A549 (cell line): ENCODE data around the gene SLC6A19. TPM values are rescaled to one million over a fixed set of nuclear protein-coding genes. Genes with fewer than 3 reads are reported as not detected.

Experiments
- ATAC-seq, 2 experiments: fragments of 200-7000 bp in 1 of 2; fragments of >200 bp in 1 of 2; cut with Nextera tagmentation in 1 of 2; cut with Tn5 transposase in 1 of 2; 3 replicates each; pipeline versions ENCODE4 v1.8.0 to v1.9.1; 2018 to 2020; ENCODE audit warnings: mild to moderate bottlenecking in 1 of 2, moderate library complexity in 1 of 2
- CTCF ChIA-PET: fragments of 300-600 bp; sonication (Branson Sonifier 250); formaldehyde crosslinking; extraction: SDS; loops from one replicate; lab custom pipeline; 2021; ENCODE audit warnings: antibody characterized with exemption, inconsistent platforms; lab: Yijun Ruan, JAX
- POLR2A ChIA-PET: fragments of 350-600 bp; formaldehyde crosslinking; extraction: SDS; loops from one replicate; lab custom pipeline; 2021; ENCODE audit warnings: antibody characterized with exemption, inconsistent platforms; lab: Yijun Ruan, JAX
- DNase-seq, 2 experiments: peaks; one replicate each; pipeline versions ENCODE4 v3.0.0 to v3.0.0-alpha.2; 2011 to 2016; ENCODE audit warnings: low read depth in 1 of 2, low spot score in 1 of 2
- FAIRE-seq: peaks from 2 replicates; lab custom pipeline; 2011; peaks lifted over from hg19 to GRCh38; lab: Jason Lieb, UNC
- H3K27ac ChIP-seq, 2 experiments: fragments of >200 bp; sonication (Bioruptor Twin); formaldehyde crosslinking; 3 replicates each; pipeline ENCODE4 v1.5.1; 2016 to 2017
- H3K4me1 ChIP-seq: fragments of >200 bp; sonication (Bioruptor Twin); formaldehyde crosslinking; 3 replicates; pipeline ENCODE4 v1.6.1; 2016
- H3K4me2 ChIP-seq: fragments of >200 bp; sonication (Bioruptor Twin); formaldehyde crosslinking; 3 replicates; pipeline ENCODE4 v1.6.1; 2016
- H3K4me3 ChIP-seq: fragments of >200 bp; sonication (Bioruptor Twin); formaldehyde crosslinking; 3 replicates; pipeline ENCODE4 v1.5.1; 2016
- H3K9me3 ChIP-seq: fragments of >200 bp; sonication (Bioruptor Twin); formaldehyde crosslinking; 3 replicates; pipeline ENCODE4 v1.6.1; 2016
- CBX2 ChIP-seq: fragments of 200-600 bp; sonication (generic); IDR thresholded peaks from 2 replicates; pipeline ENCODE4 v1.6.1; 2016; ENCODE audit warnings: low read depth, mild to moderate bottlenecking, borderline replicate concordance
- CHD4 ChIP-seq: fragments of 200-600 bp; sonication (generic); IDR thresholded peaks from 2 replicates; pipeline ENCODE4 v1.6.1; 2016; ENCODE audit warnings: antibody characterized with exemption, mild to moderate bottlenecking, borderline replicate concordance
- EHMT2 ChIP-seq: fragments of 200-600 bp; sonication (generic); IDR thresholded peaks from 2 replicates; pipeline ENCODE4 v1.6.1; 2016; ENCODE audit warnings: antibody characterized with exemption, low read depth, mild to moderate bottlenecking, moderate library complexity
- EP300 ChIP-seq, 2 experiments: fragments of >200 bp; sonication (Bioruptor Twin); formaldehyde crosslinking; IDR thresholded peaks; 2 replicates in 1 of 2; 3 replicates in 1 of 2; pipeline ENCODE4 v1.6.1; 2016 to 2017
- ESRRA ChIP-seq: fragments of 150-350 bp; IDR thresholded peaks from 2 replicates; pipeline ENCODE4 v1.6.1; 2014; ENCODE audit warnings: mild to moderate bottlenecking, low read length, borderline replicate concordance
- FOSB ChIP-seq: fragments of 250-450 bp; sonication (Bioruptor Pico); IDR thresholded peaks from 2 replicates; pipeline ENCODE4 v1.5.0; 2020; ENCODE audit warnings: mild to moderate bottlenecking, moderate library complexity
- FOXS1 ChIP-seq: fragments of 250-450 bp; sonication (Bioruptor Pico); IDR thresholded peaks from 2 replicates; pipeline ENCODE4 v1.5.0; 2020; ENCODE audit warnings: mild to moderate bottlenecking, moderate library complexity
- GATA3 ChIP-seq: IDR thresholded peaks from 2 replicates; pipeline ENCODE4 v1.6.1; 2012; ENCODE audit warnings: borderline replicate concordance
- HOXA7 ChIP-seq: fragments of 250-450 bp; sonication (Bioruptor Pico); IDR thresholded peaks from 2 replicates; pipeline ENCODE4 v1.5.0; 2020; ENCODE audit warnings: mild to moderate bottlenecking, moderate library complexity
- HOXB5 ChIP-seq: fragments of 250-450 bp; sonication (Bioruptor Pico); IDR thresholded peaks from 2 replicates; pipeline ENCODE4 v1.5.0; 2020; ENCODE audit warnings: mild to moderate bottlenecking, moderate library complexity
- KDM1A ChIP-seq: fragments of 200-600 bp; sonication (generic); IDR thresholded peaks from 2 replicates; pipeline ENCODE4 v1.6.1; 2016; ENCODE audit warnings: low read depth, mild to moderate bottlenecking
- MAFK ChIP-seq: fragments of 450-650 bp; IDR thresholded peaks from 2 replicates; pipeline ENCODE4 v1.6.1; 2014; ENCODE audit not compliant: partially characterized antibody
- NFE2L2 ChIP-seq: fragments of 150-350 bp; conservative IDR thresholded peaks from 2 replicates; pipeline ENCODE4 v1.6.1; 2014; ENCODE audit warnings: low read length
- NPAS2 ChIP-seq: fragments of 250-450 bp; sonication (Bioruptor Pico); IDR thresholded peaks from 2 replicates; pipeline ENCODE4 v1.8.0; 2022; ENCODE audit warnings: mild to moderate bottlenecking, moderate library complexity, borderline replicate concordance
- NR3C1 ChIP-seq: fragments of >200 bp; sonication (Bioruptor Twin); formaldehyde crosslinking; IDR thresholded peaks from 3 replicates; pipeline ENCODE4 v1.6.1; 2017
- PHF8 ChIP-seq: fragments of 200-600 bp; sonication (generic); IDR thresholded peaks from 2 replicates; pipeline ENCODE4 v1.6.1; 2016; ENCODE audit warnings: low read depth, mild to moderate bottlenecking, antibody characterized with exemption, moderate library complexity, borderline replicate concordance
- POLR2AphosphoS2 ChIP-seq: conservative IDR thresholded peaks from 2 replicates; pipeline ENCODE4 v1.6.1; 2012; ENCODE audit warnings: low read length, improper control_type of control experiment, inconsistent platforms
- RARB ChIP-seq: fragments of 250-450 bp; sonication (Bioruptor Pico); IDR thresholded peaks from 2 replicates; pipeline ENCODE4 v1.8.0; 2021; ENCODE audit warnings: mild to moderate bottlenecking, moderate library complexity
- RCOR1 ChIP-seq: fragments of 150-350 bp; IDR thresholded peaks from 2 replicates; pipeline ENCODE4 v1.6.1; 2014; ENCODE audit warnings: antibody characterized with exemption, low read length, low read depth
- RNF2 ChIP-seq: fragments of 200-600 bp; sonication (generic); IDR thresholded peaks from 2 replicates; pipeline ENCODE4 v1.6.1; 2016; ENCODE audit warnings: low read depth, mild to moderate bottlenecking, antibody characterized with exemption, moderate library complexity, borderline replicate concordance
- SREBF2 ChIP-seq: fragments of 450-650 bp; IDR thresholded peaks from 2 replicates; pipeline ENCODE4 v1.6.1; 2014; ENCODE audit warnings: mild to moderate bottlenecking, moderate library complexity
- ZC3H11A ChIP-seq: fragments of 450-650 bp; IDR thresholded peaks from 2 replicates; pipeline ENCODE4 v1.6.1; 2014; ENCODE audit warnings: antibody characterized with exemption, mild to moderate bottlenecking
- WGBS: methylation state at CpG from one replicate; pipeline ENCODE4 v1.1.6; 2017; ENCODE audit errors: missing lambda C conversion rate; 5-methylcytosine and 5-hydroxymethylcytosine counted together
- polyA plus RNA-seq, 4 experiments: library from polyadenylated mRNA; depleted of rRNA in 3 of 4; stranded (reverse); fragments of >200 nt; fragmentation: RNase III in 1 of 4; extraction: RNeasy Plus Mini Kit Qiagen cat#74134 plus additional on column Dnase treatment in 1 of 4; gene quantifications; 2 replicates in 3 of 4; 3 replicates in 1 of 4; pipeline ENCODE4 v1.2.3, GENCODE V29; 2011 to 2017
- TF ChIP-seq, protein P1 (sequence below): IDR thresholded peaks from 2 replicates; pipeline ENCODE4 v1.6.1; 2012
- TF ChIP-seq, protein P2 (sequence below): fragments of 200-600 bp; sonication (generic); IDR thresholded peaks from 2 replicates; pipeline ENCODE4 v1.6.1; 2016; ENCODE audit warnings: antibody characterized with exemption, mild to moderate bottlenecking, moderate library complexity
- TF ChIP-seq, protein P3 (sequence below): fragments of 250-450 bp; sonication (Bioruptor Pico); IDR thresholded peaks from 2 replicates; pipeline ENCODE4 v1.5.0; 2020; ENCODE audit warnings: low read depth, mild to moderate bottlenecking, moderate library complexity

SLC6A19 gene
- polyA plus RNA-seq, 2 of the 4 experiments (the other 2 are of a cell fraction), result 0.01 TPM; not detected in 1

DNA sequence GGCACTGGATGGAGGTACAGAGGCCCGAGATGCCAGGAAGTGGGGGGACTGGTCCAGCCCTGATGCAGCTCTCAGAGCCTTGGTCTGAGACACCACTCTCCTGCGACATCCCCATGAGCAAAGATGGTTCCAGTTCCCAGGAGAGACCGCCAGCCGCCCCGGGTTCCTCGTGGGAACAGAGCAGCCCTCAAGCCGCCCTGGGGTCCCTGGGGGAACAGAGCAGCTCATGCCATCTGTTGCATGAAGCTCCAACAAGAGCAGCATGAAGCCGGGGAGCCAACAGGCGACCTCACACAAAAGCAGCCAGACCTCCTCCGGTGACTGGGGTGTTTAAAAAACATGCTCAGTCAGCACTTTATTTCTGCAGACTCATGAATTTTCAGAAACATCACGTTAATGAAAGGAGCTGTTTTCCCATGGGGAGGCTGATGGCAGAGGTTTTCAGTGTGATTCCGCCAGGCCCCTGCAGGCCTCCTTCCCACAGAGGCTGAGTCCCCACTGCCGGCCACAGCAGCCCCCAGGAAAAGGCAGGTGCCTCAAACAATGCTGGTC, 30.0 kb downstream of the SLC6A19 start:
- no peak for ATAC-seq
- no peak overlapping the region for H3K4me3 ChIP-seq
- no peak for FAIRE-seq
- H3K27ac ChIP-seq, result no peak overlapping the region
- no peak for DNase-seq
- H3K4me1 ChIP-seq, result no peaks in the 10 kb centered on the region
- WGBS, result 58% methylated on average over 9 of the region's 13 CpGs
- TF ChIP-seq, protein P1, sequence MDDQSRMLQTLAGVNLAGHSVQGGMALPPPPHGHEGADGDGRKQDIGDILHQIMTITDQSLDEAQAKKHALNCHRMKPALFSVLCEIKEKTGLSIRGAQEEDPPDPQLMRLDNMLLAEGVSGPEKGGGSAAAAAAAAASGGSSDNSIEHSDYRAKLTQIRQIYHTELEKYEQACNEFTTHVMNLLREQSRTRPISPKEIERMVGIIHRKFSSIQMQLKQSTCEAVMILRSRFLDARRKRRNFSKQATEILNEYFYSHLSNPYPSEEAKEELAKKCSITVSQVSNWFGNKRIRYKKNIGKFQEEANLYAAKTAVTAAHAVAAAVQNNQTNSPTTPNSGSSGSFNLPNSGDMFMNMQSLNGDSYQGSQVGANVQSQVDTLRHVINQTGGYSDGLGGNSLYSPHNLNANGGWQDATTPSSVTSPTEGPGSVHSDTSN, result no peak
- TF ChIP-seq HOXA7 (CRISPR knock-in tag) (no peak), EP300 (IDR thresholded peaks at IDR 0.05) (no peak), NPAS2 (CRISPR knock-in tag) (no peak), MAFK (peak; percentile 99), EHMT2 (no peak)
- TF ChIP-seq, all 56 proteins: peak for 1
- POLR2A ChIA-PET, result no interaction called here
- Histone ChIP-seq H3K9me3 (peaks cover 13% of the 10 kb centered on the region; the same call in 2 of the 3 replicates), H3K4me2 (no peak overlapping the region)
- CTCF ChIA-PET, result interaction anchor here (0.9 to 2.2 kb wide), 5 partner anchors 10 to 413 kb away, joined by 3 to 9 read pairs (median 3); no protein-coding TSS in a partner anchor

DNA sequence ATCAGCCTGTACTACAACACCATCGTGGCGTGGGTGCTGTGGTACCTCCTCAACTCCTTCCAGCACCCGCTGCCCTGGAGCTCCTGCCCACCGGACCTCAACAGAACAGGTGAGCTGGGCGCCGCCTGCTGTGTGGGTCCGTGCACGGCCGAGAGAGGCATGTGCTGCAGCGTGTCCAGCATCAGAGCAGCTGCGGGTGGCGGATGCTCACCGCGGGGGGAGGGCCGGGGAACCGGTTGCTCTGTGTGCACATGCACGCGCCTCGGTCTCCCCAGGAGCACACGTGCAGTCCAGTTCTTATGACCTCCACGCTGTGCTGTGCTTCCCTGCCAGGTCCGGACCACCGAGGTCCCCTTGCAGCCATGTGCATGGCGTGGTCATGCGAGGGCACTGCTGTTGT, 31.4 kb downstream of the SLC6A19 start:
- Histone ChIP-seq H3K4me3 (no peak overlapping the region), H3K27ac (no peak overlapping the region), H3K9me3 (peaks cover 16% of the 10 kb centered on the region; the same call in 2 of the 3 replicates), H3K4me1 (no peaks in the 10 kb centered on the region)
- FAIRE-seq (no peak), ATAC-seq (no peak), DNase-seq (no peak)
- 74% methylated on average over 22 of the region's 25 CpGs for WGBS
- CTCF ChIA-PET, result interaction anchor here (0.6 to 1.0 kb wide), 3 partner anchors 65 to 129 kb away, joined by 3 to 4 read pairs (median 3); no protein-coding TSS in a partner anchor
- POLR2A ChIA-PET, result no interaction called here
- TF ChIP-seq KDM1A (no peak), ZC3H11A (no peak), CBX2 (no peak), RARB (CRISPR knock-in tag) (no peak), FOXS1 (no peak), POLR2AphosphoS2 (no peak), RCOR1 (no peak), NFE2L2 (no peak), PHF8 (no peak), RNF2 (no peak), ESRRA (no peak), CHD4 (no peak), GATA3 (no peak), SREBF2 (no peak), FOSB (CRISPR knock-in tag) (no peak), NR3C1 (no peak), HOXB5 (CRISPR knock-in tag) (no peak)
- TF ChIP-seq, protein P2, sequence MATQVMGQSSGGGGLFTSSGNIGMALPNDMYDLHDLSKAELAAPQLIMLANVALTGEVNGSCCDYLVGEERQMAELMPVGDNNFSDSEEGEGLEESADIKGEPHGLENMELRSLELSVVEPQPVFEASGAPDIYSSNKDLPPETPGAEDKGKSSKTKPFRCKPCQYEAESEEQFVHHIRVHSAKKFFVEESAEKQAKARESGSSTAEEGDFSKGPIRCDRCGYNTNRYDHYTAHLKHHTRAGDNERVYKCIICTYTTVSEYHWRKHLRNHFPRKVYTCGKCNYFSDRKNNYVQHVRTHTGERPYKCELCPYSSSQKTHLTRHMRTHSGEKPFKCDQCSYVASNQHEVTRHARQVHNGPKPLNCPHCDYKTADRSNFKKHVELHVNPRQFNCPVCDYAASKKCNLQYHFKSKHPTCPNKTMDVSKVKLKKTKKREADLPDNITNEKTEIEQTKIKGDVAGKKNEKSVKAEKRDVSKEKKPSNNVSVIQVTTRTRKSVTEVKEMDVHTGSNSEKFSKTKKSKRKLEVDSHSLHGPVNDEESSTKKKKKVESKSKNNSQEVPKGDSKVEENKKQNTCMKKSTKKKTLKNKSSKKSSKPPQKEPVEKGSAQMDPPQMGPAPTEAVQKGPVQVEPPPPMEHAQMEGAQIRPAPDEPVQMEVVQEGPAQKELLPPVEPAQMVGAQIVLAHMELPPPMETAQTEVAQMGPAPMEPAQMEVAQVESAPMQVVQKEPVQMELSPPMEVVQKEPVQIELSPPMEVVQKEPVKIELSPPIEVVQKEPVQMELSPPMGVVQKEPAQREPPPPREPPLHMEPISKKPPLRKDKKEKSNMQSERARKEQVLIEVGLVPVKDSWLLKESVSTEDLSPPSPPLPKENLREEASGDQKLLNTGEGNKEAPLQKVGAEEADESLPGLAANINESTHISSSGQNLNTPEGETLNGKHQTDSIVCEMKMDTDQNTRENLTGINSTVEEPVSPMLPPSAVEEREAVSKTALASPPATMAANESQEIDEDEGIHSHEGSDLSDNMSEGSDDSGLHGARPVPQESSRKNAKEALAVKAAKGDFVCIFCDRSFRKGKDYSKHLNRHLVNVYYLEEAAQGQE, result no peak
- TF ChIP-seq, protein P3, sequence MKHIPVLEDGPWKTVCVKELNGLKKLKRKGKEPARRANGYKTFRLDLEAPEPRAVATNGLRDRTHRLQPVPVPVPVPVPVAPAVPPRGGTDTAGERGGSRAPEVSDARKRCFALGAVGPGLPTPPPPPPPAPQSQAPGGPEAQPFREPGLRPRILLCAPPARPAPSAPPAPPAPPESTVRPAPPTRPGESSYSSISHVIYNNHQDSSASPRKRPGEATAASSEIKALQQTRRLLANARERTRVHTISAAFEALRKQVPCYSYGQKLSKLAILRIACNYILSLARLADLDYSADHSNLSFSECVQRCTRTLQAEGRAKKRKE (CRISPR knock-in tag), result no peak
- TF ChIP-seq, all 56 proteins: peak for 0
- no peak overlapping the region for H3K4me2 ChIP-seq
